Psoas muscle (tissue), 8 donors: Measurements from ENCODE around the gene EIF2AK2. TPM values are rescaled to one million over a fixed set of nuclear protein-coding genes. Genes with fewer than 3 reads are reported as not detected.
A peak's percentile ranks its signal among the peaks of the same experiment; 100 is the strongest.

ENCODE experiments used
- ATAC-seq, 4 donors: fragments of 200-7000 bp; cut with Tn5 transposase; one replicate each; pipeline ENCODE4 v1.9.1; 2020; ENCODE audit warnings: moderate library complexity in 3 of 4, mild to moderate bottlenecking in 2 of 4
- DNase-seq, 2 donors: peaks; one replicate each; pipeline ENCODE4 v3.0.0-alpha.2; 2020
- H3K27ac ChIP-seq: fragments of 200-600 bp; one replicate; pipeline ENCODE4 v1.8.0; 2022
- H3K27me3 ChIP-seq, 3 donors: fragments of 200-600 bp in 1 of 3; one replicate each; pipeline versions ENCODE4 v1.6.1 to v1.8.0; 2013 to 2022; ENCODE audit warnings: low read length in 2 of 3, mild to moderate bottlenecking in 2 of 3, moderate library complexity in 1 of 3; ENCODE audit not compliant: insufficient read depth in 3 of 3
- H3K36me3 ChIP-seq, 2 donors: fragments of 200-600 bp in 1 of 2; one replicate each; pipeline versions ENCODE4 v1.6.1 to v1.8.0; 2013 to 2022; ENCODE audit warnings: low read depth in 1 of 2, mild to moderate bottlenecking in 1 of 2, moderate library complexity in 1 of 2; ENCODE audit not compliant: insufficient read depth in 1 of 2
- H3K4me1 ChIP-seq: fragments of 200-600 bp; one replicate; pipeline ENCODE4 v1.8.0; 2022
- H3K4me3 ChIP-seq: fragments of 200-600 bp; one replicate; pipeline ENCODE4 v1.8.0; 2022; ENCODE audit warnings: mild to moderate bottlenecking
- H3K9me3 ChIP-seq: fragments of 200-600 bp; one replicate; pipeline ENCODE4 v1.8.0; 2022
- WGBS, 3 donors: extraction: QIAGEN DNeasy Blood & Tissue Kit; methylation state at CpG; one replicate each; pipeline versions ENCODE4 v1.1.6 to v1.1.7; 2013; 5-methylcytosine and 5-hydroxymethylcytosine counted together
- intact Hi-C, 2 donors: fragments of 100-400 bp; cut with DNase I; formaldehyde crosslinking; loops; one replicate each; pipeline versions ENCODE4 v1.11.0 to v1.14.2; 2022
- polyA plus RNA-seq, 3 donors: library from polyadenylated mRNA; stranded (reverse); fragments of 200-250 nt; gene quantifications; one replicate each; pipeline ENCODE4 v1.2.3, GENCODE V29; 2013
- total RNA-seq, 4 donors: library from RNA; stranded (reverse); fragmentation: NEBNext Ultra II Directional in 2 of 4; extraction: Animal tissue kit (Norgen Biotek cat#: 25700) in 2 of 4; gene quantifications; one replicate each; pipeline versions ENCODE4 v1.2.1 to v1.2.4, GENCODE V29; 2021 to 2023
- TF ChIP-seq, protein P1 (sequence below): fragments of 200-600 bp; IDR thresholded peaks from one replicate; pipeline ENCODE4 v1.8.0; 2022; ENCODE audit warnings: antibody characterized with exemption
- donor health status: healthy with polysubstance abuse.
- donor health status: DM: no; HTN: no; CAD: no; lungs with moderate emphysema.
- donor health status: Bipolar disorder and iron deficiency.
- donor health status: healthy.
- donor health status: DM: yes; HTN: yes; CAD: no.
- donor health status: DM: no; HTN: no; CAD: no.
- donor health status: DM: no; HTN: no; CAD: no.
- donor health status: DM: yes; HTN: yes; CAD: no.

EIF2AK2 gene
- total and polyA plus RNA-seq, 7 donors, result 1.1 to 16.6 (median 6.7) TPM

DNA sequence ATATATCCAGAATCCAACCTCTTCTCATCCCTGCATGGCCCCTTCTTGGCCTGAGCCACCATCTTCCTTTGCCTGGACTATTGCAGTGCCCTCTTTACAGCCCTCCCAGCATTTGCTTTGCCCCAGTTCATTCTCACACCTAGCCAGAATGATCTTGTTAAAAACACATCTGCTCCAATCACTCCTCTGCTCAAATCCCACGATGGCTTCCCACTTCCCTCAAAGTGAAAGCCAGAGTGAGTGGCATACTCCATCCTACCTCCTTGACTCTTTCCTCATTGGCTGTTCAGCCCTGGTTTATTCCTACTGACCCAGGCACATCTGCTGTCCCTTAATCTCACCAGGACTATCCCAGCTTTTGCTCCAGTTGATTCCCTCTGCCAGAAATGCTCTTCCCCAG, 17.0 kb upstream of the EIF2AK2 start:
- WGBS, 3 donors, result 24 to 58% (median 43%) methylated on average over 1 of the region's 1 CpG
- intact Hi-C loops, result no loop called here
- H3K4me3 ChIP-seq, result no peak overlapping the region
- no peaks in the 10 kb centered on the region for H3K9me3 ChIP-seq
- ATAC-seq, result no peak
- H3K4me1 ChIP-seq, result no peaks in the 10 kb centered on the region
- DNase-seq, result no peak
- H3K27me3 ChIP-seq, result peaks cover 0 to 8% (median 0%) of the 10 kb centered on the region in 3 donors
- TF ChIP-seq, protein P1, sequence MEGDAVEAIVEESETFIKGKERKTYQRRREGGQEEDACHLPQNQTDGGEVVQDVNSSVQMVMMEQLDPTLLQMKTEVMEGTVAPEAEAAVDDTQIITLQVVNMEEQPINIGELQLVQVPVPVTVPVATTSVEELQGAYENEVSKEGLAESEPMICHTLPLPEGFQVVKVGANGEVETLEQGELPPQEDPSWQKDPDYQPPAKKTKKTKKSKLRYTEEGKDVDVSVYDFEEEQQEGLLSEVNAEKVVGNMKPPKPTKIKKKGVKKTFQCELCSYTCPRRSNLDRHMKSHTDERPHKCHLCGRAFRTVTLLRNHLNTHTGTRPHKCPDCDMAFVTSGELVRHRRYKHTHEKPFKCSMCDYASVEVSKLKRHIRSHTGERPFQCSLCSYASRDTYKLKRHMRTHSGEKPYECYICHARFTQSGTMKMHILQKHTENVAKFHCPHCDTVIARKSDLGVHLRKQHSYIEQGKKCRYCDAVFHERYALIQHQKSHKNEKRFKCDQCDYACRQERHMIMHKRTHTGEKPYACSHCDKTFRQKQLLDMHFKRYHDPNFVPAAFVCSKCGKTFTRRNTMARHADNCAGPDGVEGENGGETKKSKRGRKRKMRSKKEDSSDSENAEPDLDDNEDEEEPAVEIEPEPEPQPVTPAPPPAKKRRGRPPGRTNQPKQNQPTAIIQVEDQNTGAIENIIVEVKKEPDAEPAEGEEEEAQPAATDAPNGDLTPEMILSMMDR, result no peak
- no peaks in the 10 kb centered on the region for H3K36me3 ChIP-seq
- H3K27ac ChIP-seq, result no peak overlapping the region

DNA sequence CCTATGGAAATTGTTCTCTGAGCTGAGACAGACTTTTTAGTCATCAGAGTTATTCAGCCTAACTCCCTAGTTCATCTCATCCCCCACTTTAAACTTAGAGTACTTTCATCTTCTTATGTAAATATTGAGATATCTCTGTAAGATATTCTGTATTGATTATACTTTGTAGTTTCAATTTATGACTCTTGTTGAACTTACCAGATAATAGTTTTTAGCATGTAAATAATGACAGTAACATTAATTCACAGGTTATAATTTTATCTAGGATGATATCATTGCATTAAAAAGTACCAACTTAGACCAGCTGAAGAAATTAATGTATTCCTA, 14.8 kb upstream of the EIF2AK2 start:
- TF ChIP-seq, protein P1, result no peak
- DNase-seq (no peak), ATAC-seq (no peak)
- H3K9me3 ChIP-seq, result no peaks in the 10 kb centered on the region
- no peak overlapping the region for H3K27ac ChIP-seq
- intact Hi-C loops, result no loop called here
- no peaks in the 10 kb centered on the region for H3K27me3 ChIP-seq
- no peaks in the 10 kb centered on the region for H3K36me3 ChIP-seq
- H3K4me1 ChIP-seq, result no peaks in the 10 kb centered on the region
- H3K4me3 ChIP-seq, result no peak overlapping the region

DNA sequence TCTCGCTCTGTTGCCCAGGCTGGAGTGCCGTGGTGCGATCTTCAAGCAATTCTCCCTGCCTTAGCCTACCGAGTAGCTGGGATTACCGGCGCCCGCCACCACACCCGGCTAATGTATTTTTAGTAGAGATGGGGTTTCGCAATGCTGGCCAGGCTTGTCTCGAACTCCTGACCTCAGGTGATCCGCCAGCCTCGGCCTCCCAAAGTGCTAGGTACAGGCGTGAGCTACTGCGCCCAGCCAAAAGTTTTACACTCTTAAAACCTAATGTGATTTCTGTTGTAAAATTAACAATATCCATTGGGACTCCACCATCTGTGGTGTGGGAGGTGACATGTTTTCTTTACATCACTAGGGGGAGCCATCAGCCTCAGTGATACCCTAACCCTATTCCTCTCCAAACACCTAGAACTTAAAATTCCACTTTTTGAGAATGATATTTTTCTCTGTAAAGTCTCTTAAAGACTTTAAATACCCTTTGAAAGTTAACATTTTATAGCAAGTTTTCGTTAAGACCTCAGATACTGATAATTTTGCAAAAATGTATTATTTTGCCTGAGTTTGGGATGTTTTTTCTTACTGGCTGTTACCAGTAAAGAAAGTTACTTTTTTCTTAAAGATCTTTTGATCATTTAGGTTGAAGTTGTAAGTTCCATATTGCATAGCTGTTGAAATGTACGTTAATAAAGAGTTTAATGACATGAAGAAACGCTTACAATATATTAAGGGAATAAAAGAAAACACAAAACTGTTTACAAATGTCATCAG, 11.6 kb upstream of the EIF2AK2 start:
- no peaks in the 10 kb centered on the region for H3K27me3 ChIP-seq
- WGBS, 3 donors, result 42 to 51% (median 44%) methylated on average over 17 of the region's 17 CpGs
- intact Hi-C loops, result no loop called here
- DNase-seq (no peak), ATAC-seq (peak in 2 of 4 donors; percentile 46 to 56)
- TF ChIP-seq, protein P1, result peak; percentile 59
- H3K4me3 ChIP-seq, result no peak overlapping the region
- no peaks in the 10 kb centered on the region for H3K4me1 ChIP-seq
- peaks cover 13% of the 10 kb centered on the region for H3K9me3 ChIP-seq
- no peak overlapping the region for H3K27ac ChIP-seq
- no peaks in the 10 kb centered on the region for H3K36me3 ChIP-seq

DNA sequence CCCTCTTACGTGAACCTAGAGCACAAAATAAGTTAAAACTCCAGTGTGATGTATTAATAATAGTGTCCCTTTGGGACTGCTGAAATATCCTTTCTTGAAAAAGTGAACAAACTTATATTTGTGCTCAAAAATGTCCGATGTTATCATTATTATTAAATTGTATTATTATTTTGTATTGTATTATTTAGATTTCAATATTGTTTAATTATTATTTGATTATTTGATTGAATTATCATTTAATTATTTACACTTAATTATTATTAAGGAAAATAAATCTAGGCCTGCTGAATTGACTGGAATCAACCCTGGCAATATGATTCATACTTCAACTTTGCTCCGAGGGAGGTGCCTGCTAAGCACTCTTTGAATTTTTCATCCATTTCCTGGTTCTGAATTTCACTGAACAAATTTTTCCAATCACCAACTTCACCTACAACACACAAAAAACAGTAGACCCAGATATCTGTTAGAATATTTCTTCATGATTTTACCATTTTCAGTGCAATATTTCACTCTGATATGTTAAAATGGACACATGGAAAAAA, 10.9 kb upstream of the EIF2AK2 start:
- H3K9me3 ChIP-seq, result peaks cover 18% of the 10 kb centered on the region
- no peaks in the 10 kb centered on the region for H3K4me1 ChIP-seq
- intact Hi-C loops, result no loop called here
- H3K27me3 ChIP-seq, result no peaks in the 10 kb centered on the region
- DNase-seq, result no peak
- TF ChIP-seq, protein P1, result no peak
- no peak for ATAC-seq
- no peak overlapping the region for H3K4me3 ChIP-seq
- 90 to 94% (median 94%) methylated on average over 3 of the region's 3 CpGs for WGBS, 3 donors
- H3K27ac ChIP-seq, result no peak overlapping the region
- no peaks in the 10 kb centered on the region for H3K36me3 ChIP-seq

DNA sequence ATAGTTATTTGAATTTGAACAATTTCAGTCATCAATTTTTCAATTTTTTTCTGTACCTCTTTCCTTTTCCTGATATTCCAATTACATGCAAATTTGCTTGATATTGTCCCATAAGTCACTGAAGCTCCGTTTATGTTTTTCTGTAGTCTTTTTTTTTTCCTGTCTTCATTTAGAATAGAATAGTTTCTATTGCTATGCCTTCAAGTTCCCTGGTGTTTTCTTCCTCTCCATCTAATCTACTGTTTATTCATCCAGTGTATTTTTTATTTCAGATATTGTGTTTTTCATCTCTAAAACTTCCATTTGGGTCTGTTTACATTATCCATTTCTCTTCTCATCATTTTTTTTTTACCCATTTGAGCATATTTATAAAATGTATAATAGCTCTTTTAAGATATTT, 8.0 kb upstream of the EIF2AK2 start:
- Histone ChIP-seq H3K4me3 (no peak overlapping the region), H3K36me3 (no peaks in the 10 kb centered on the region), H3K27ac (no peak overlapping the region), H3K9me3 (peaks cover 18% of the 10 kb centered on the region), H3K4me1 (no peaks in the 10 kb centered on the region), H3K27me3 (no peaks in the 10 kb centered on the region)
- no peak for DNase-seq
- TF ChIP-seq, protein P1, result no peak
- 86 to 97% (median 90%) methylated on average over 1 of the region's 1 CpG for WGBS, 3 donors
- intact Hi-C loops, result no loop called here
- ATAC-seq, result no peak
